Stimulated activated CD8-positive, alpha-beta memory T cell treated with anti-CD3 and anti-CD28 coated beads, Interleukin-7, amount 100 ng/mL, for 48 hours (primary cell): ENCODE results near the gene C8A.

ENCODE experiments used
- DNase-seq, 2 donors: peaks; one replicate each; pipeline ENCODE4 v3.0.0-alpha.2; 2020; ENCODE audit warnings: low read depth in 1 of 2; ENCODE audit errors: extremely low read depth in 1 of 2

C8A gene

DNA sequence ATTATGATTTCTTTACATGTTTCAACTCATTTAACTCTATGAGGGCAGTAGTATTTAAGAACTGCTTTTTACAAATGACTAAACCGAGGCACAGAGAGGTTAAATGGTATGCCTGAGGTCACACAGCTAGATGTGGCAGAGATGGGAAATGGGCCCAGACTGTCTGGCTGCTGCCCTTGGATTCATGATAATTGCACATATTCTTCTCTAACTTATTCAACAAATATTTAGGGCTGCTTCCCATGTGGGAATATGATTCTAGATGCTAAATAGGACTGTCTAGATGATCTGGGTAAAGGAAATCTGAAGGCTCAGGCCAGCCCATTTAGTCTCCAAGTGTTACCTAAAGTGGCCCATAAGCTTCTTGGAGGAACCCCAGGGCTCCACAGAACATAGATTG, 26.2 kb downstream of the C8A start:
- no peak for DNase-seq

DNA sequence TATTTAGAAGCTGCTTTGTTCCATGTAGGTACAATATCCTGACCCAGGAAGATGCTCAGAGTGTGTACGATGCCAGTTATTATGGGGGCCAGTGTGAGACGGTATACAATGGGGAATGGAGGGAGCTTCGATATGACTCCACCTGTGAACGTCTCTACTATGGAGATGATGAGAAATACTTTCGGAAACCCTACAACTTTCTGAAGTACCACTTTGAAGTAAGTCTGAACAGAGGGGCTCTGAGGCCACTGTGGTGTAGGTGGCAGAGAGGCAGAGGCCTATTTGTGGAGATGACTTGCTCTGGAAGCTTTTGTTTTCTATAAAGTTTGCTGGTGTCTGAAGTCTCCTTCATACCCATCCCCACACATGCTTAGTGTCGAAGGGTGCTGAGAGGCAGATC, 26.8 kb downstream of the C8A start:
- no peak for DNase-seq

DNA sequence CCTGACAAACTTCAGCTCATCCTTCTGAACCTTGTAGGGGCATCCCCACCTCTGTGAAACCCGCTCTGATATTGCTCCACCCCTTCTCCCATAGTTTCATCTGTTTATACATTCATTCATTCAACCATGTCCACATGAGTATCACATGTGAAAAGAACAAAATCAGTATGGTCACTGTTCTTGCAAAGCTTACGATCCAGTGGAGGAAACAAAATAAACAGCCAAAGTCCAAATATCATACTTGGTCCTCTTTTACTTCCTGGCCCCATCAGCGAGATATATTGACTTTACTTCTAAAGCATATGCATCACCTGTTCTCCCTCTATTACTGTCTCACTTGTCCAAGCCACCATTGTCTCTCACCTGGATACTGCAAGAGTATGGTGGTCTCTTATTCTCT, 35.6 kb downstream of the C8A start:
- no peak for DNase-seq

DNA sequence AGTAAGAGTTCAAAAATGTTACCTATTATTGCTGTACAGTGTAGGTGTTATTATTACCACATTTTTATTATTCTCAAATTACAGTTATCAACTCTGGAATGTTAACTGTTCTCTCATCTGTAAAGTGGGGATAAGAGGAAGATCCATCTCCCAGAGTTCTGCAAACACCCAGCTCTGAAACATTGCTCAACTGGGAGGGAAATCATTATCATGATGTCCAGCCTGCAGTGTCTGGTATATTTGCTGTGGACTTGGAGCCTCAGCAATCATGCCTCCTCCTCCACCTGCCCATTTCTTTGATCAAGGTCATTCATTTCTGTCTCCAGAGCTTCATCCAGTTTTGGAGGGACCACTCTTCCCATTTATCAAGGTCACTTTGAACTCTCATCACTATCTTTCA, 39.4 kb downstream of the C8A start:
- DNase-seq = no peak

DNA sequence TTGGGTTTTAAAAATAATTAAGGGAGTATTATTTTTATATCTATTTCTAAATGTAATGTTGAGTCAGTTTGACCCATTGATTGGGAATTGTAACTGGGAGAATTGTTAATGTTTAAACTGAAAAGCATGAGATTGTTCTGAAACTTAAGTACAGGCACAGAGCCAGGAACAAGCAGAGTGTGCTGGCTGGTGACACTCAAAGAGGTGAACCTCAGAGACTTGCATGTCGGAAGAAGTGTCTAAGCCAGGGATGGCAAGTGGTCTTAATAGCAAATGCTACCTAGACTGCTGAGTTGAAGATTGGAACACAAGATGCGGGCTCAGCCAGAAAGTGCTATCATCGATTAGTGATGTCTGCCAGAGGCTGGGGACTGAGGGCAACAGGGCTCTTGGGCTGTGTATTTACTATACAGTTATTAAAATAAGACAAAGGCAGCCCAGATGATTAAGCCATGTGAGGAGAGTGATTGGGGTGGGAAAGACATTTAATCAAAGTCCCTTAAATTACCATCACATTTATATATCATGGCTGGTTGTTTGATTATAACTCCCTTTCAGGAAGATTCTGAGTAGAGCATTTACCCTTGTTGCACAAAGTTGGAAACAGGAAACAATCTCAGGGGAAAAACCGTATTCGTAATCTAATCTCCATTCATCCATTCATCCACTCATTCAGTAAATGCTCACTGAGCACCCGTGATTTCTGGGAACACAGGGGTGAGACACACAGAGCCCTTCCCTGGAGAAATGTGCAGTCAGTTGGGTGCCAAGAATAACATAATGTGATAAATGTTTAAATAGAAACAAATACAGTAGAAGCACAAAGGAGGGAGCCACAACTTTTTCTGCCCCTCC, 42.8 kb downstream of the C8A start:
- no peak for DNase-seq

DNA sequence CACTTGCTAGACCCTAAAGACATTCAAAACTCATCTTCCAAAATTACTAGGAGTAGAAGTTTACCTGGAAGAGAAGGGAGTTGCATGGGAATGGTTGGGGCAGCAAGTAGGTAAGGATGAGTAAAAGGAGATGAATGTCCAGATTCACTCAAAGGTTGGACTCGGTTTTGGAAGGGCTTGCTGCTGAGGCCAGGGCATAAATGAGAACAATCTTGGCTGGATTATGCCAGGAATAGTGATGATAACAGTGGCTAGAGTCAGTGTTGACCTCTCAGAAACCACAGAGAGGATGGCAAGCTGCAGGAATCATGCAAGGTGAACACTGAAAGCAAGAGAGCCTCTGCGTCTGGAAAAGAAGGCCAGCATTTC, 43.4 kb downstream of the C8A start:
- DNase-seq = no peak

DNA sequence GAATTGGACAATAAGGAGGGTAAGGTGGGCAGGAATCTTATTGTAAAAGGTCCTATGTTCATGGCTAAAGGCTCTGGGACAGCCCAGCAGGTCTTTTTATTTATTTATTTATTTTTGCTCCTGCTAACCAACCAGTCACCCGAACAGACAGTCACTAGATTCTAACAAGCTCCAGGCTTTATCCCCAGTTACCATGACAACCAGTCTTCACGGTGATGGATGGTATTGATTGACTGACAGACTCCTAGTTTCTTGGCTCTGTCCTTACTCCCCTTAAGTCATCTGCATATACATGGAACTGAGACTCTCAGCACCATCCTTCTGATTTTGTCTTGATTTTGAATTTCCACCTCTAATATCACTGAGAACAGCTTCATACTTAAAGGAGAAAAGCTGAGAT, 44.3 kb downstream of the C8A start:
- no peak for DNase-seq

DNA sequence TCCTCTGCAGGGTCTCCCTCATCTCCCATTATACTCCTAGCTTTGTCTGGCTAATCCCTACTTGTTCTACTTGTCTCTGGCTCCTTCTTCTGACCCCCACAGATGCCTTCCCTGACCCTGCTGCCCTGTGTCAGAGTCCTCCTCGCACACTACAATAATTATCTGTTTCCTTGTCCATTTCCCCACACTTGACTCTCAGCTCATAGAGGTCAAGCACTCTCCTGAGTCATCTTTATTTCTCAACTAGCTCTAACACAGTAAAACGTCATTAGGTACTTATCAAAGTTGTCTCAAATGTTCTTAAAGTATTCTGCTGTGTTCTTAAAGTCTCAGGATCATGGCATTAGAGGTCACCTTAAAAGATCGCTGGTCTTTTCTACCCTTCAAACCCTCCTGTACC, 47.1 kb downstream of the C8A start:
- DNase-seq = no peak

DNA sequence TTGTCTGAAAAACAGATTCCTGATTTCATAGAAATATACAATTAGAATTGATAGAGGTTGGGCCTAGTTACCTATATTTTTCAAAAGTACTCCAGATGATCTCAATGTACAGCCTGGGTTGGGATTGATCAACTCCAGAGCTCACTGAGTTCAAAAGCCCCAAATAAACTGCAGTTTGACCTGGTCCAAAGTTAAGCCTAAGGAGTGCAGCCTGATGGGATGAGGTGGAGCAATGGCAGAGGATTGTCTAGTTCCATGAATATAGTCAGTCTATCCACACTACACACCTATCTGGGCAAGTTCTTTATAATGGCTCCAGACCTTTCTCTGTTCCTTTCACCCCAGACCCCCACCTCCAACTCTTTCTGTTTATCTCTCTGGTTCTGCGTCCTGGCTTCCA, 49.2 kb downstream of the C8A start:
- no peak for DNase-seq

DNA sequence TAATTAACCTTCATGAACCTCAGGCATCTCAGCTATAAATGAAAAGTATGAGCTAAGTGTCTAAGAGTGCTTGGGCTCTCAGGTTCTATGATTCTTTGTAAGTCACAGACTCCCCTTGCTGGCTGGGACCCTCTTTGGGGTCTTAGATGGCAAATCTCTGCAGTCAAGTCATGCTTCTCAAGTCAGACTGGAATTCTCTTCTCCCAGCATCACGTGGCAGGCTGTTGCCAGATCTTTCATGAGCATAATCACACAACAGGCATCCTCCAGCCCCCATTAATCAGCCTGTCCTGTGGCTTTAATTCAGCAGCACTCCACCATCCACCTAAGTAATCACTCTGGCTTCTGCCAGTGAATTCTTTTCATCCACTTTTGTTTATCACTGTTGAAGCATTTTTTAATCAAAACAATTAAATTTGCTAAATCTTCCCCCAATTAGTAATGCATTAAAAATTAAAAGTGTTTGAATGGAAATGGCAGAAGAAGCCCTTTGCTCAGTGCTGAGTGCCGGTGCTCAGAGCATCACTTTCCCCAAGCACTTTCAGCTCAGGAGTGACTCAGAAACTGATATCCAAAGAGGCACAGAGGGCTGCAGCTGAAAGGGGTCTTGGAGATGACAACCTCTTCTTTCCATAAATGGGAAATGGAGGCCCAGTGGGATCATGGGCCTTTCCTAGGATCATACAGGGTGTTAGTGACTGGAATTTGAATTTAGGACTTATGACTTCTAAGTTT, 50.2 kb downstream of the C8A start:
- DNase-seq = no peak

DNA sequence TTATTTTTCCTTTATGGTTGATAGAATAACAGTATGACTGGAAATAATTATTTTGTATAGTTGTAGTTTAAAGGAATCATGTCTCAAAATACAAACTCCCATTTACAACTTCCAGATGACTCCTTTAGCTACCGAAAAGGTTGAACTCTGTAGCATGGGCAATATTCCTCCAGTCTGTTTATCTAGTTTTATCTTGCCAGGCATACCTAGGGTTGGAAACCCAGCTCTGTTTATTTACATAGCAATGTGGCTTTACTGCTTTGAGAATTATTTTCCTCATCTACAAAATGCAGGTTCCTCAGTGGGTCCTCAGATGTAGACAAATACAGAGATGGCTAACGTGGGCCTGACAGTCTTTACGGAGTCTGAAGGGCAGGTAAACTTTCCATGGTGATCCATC, 51.1 kb downstream of the C8A start:
- DNase-seq = no peak

DNA sequence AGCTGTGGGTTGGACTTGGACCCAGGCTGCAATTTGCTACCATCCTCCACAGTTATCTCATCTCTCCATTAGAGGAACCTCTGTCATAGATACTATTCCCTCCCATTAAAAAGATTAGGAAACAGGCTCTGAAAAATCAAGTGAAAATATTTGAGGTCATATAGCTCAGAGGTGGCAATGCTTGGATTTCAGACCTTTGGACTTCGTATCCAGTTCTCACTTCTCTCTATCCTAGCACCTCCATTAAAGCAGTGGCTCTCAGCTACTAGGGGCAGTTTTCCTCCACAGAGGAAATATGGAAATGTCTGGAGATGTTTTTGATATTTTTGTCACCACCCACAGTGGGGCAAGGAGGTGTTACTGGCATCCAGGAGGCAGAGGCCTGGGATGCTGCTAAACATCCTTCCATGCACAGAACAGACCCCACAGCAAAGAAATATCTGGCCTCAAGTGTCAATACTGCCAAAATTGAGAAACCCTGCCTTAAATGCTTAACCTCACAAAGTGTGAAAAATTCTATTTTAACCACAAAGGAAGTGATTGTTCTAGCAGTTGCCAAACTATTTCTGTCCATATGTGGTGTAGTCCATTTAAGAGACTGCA, 54.1 kb downstream of the C8A start:
- no peak for DNase-seq

DNA sequence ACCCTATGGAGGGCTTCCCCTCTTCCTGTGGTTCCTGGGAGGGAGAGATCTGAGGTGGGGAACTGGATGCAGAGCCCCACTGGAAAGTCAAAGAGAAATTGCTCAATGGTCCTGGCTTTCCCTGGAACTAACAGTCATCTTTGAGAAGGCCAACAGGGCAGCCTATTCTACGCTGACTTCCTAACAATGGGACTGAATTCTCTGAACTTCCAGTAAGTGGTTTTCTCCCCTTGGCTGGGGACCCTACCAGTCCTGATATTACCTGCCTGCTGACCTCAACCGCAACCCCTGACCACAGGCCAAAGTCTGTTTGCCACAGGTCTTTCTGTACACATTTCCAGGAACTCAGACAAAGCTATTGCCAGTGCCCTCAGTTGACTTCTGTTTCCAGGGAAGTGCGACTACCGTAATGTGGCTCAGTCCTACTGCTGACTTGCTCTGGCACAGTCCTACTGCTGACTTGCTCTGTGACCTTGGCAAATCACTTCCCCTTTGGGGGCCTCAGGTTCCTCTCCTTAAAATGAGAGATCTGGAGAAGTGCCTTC, 55.9 kb downstream of the C8A start:
- no peak for DNase-seq

DNA sequence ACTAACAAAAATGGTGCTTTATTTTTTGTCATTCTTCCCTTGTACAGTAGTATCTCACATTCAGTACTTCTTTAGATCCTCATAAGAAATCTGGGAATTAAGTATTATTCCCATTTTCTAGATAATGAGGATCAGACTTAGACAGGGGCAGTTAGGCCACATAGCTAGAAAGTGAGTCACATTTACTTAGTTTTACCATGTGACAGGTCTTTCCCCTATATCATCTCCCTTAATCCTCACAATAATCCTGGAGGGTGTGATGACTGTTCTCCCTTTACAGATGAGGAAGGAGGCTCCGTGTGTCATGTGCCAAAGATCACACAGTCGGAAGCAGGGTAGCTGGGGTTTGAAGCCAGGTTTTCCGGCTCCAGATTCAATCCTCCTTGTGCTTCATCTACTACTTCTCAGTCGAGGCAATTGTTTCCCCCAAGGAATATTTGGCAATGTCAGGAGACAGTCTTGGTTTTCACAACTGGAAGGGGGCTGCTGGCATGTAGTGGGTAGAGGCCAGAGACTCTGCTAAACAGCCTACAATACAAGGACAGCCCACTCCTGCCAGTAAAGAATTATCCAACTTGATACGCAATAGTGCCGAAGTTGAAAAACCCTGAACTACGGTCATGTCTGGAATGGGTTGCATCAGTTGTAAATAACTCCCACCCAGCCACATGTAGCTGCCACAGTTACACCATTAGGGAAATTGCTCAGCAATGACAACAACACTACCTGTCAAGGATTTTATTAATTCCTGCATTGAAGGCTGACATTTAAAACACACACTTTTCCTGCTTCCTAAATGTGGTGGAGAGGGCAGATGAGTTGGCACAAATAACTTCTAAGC, 56.7 kb downstream of the C8A start:
- no peak for DNase-seq

DNA sequence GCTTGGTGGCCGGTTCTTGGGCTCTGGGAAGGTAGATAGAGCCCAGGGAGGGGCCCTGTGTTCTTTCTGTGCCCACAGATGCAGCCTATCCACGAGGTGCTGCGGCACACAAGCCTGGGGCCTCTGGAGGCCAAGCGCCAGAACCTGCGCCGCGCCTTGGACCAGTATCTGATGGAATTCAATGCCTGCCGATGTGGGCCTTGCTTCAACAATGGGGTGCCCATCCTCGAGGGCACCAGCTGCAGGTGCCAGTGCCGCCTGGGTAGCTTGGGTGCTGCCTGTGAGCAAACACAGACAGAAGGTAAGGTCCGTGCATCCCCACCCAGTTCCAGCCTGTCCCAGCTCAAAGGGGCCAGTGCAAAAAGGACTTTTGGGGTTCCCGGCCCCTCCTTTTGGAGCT, 57.7 kb downstream of the C8A start:
- no peak for DNase-seq

DNA sequence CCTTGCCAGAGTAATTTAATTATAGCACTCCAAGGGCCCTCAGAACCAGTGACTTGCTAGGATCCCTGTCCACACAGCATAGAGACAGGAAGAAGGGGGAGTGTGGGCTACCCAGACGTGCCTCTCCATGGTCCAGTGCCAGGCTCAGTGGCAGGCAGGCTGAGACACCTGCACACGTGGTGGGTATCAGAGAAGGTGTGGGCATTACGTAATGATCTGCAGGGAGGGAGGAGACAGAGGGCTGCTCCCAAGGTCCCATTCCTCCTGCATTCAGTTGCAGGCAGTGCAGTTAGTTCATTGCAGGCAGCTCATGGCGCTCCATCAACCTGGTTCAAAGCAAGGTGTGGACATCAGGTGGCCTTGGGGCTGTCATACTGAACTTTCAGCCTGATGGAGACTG, 61.4 kb downstream of the C8A start:
- DNase-seq = no peak

DNA sequence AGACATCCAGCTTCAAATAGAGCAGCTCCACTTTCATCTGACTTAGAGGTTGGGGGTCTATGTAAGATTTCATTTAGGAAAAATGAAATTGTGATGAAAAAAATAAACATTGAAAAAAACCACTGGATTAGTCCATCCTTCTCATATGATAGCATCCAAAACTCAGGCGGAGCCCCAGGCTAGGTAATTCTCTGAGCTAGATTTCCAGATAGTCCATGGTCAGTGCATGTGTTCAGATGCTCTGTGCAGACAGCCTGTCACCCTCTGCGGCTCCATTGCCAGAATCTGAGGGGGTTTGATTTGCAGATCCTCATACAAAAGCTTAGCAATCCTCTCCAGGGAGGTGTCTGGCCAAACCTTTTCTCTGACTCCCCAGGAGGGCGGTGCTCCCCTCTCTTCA, 62.0 kb downstream of the C8A start:
- no peak for DNase-seq

DNA sequence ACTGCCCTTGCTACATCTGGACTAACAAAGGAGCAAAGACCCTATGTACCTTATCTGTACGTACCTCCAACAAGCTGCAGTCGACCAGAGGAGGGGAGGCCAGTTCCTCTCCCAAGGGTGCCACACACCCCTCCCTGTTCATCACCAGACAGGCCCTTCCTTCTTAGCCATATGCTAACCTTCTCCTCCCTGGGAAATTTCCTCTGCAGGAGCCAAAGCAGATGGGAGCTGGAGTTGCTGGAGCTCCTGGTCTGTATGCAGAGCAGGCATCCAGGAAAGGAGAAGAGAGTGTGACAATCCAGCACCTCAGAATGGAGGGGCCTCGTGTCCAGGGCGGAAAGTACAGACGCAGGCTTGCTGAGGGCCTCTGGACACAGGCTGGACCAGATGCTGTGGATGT, 62.8 kb downstream of the C8A start:
- DNase-seq = no peak

DNA sequence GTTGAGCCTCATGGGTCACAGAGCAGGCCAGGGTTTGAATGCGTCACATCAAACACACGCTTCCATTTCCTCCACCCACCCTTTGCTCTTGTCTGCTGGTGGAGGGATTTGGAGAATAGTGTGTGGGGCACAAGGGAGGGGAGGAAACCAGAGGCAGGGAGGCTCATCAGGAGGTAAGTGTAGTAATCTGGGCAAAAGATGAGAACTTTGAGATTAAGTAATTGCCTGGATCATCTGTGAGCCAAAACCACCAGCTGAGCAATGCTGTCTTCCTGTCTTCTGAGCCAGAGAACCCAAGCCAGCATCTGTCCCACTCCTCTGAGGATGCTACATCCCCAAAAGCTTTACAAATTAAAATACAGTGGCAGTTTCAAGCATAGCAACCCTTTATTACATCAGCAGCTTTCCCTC, 66.0 kb downstream of the C8A start:
- no peak for DNase-seq

DNA sequence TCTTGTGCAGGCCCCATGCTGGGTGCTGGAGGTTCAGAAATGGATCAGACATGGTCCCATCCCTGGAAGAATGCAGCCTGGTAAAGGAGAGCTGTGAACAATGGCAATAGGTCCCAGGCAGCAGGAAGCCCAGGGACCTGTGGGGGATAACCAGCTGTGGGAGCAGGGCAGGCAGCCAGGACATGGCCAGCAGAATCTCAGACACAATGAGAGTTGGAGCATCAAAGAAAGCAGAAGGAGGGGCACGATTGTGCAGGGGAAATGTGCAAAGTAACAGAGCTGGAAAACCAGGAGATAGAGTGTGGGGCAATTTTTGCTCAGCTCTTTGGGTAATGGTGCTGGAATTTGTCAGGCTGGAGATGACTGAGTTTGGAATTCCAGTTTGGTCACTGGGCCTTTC, 66.9 kb downstream of the C8A start:
- no peak for DNase-seq

DNA sequence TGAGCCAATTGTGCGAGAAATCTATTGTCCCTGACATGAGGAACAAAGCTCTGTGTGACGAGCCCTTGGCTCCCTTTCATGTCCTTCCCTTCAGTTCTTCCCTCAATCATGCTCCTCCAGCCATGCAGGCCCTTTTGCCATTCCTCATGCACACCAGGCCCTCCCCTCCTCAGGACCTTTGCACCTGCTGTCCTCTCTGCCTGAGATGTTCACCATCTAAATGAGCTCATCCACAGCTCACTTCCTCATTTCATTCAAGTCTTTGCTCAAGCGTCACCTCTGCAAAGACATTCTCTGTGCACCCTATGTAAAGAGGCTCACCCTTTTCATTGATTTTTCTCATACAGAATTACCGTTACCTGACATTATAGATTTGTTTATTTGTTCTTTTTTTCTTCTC, 67.5 kb downstream of the C8A start:
- DNase-seq = no peak
